Skin epidermis (tissue), 12 donors: ENCODE data around the gene FBXW8.

Experiments
- H3K27ac ChIP-seq, 21 experiments: fragments of 200-600 bp; sonication (generic) in 11 of 21; one replicate each; pipeline ENCODE4 v1.5.0; 2020; ENCODE audit warnings: mild to moderate bottlenecking in 3 of 21, inconsistent platforms in 2 of 21, moderate library complexity in 2 of 21
- H3K4me3 ChIP-seq, 7 experiments: fragments of 200-600 bp; sonication (generic) in 2 of 7; one replicate each; pipeline ENCODE4 v1.5.0; 2020; ENCODE audit warnings: inconsistent platforms in 2 of 7, mild to moderate bottlenecking in 2 of 7, moderate library complexity in 1 of 7

FBXW8 gene

GRCh38 chr12:116977465-116978380 is 67.0 kb downstream of the FBXW8 start:
- no peak overlapping the region for H3K4me3 ChIP-seq
- H3K27ac ChIP-seq, result no peak overlapping the region

DNA sequence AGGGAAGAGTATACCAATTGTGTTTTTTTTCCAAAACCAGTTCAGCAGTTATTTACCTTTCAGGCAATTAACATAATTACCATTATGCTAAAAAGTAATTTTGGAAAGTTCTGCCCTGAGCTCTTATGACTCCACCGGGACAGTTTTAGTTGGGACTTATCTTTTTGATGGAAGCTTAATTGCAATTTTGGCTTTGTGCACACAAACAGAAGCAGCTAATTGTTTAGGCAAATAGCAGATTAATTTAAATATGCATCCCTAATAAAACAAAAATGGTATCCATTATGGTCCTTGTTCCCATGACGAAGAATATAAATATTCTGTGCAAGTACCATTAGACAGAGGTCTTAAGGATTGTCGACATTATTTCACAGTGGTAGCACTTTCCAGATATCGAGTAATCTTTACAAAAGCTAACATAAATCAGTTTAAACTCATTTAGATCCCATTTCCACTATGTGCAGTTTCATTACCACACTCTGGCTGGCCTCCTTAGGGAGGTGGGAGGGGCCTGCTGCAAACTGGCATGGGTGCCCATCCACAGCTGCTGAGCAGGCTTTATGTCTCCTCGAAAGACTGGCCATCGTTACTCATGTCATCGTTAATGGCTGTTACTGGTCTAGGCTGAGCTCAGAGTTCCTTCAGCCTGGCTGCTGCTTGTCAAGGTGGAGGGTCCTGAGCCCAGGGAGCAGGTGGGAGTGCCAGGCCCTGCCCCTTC is 68.2 kb downstream of the FBXW8 start:
- no peak overlapping the region for H3K27ac ChIP-seq
- H3K4me3 ChIP-seq, result no peak overlapping the region

DNA sequence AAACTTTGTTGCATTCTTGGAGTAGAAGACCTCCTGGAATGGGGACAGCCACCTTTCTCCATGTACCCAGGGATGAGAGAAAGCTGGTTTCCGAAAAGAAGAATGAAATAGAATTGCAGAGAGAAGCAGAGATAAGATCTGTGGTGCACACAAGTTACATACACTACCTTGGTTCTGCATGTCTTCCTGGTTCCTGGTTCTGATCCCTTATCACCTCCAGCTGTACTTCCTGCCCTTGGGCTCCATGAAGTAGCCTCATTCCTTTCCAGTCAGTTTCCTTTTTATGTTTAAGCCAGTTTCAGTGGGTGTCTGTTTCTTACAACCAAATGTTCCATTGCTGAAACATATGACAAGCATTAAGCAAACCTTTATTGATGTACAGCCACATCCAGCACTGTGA is 69.3 kb downstream of the FBXW8 start:
- no peak overlapping the region for H3K27ac ChIP-seq
- no peak overlapping the region for H3K4me3 ChIP-seq

- Histone ChIP-seq H3K4me3 (no peak overlapping the region), H3K27ac (peak overlapping the region in 1 of 21 experiments; percentile 54)
Observed at GRCh38 chr12:116982791-116983411, 72.2 kb downstream of the FBXW8 start.

DNA sequence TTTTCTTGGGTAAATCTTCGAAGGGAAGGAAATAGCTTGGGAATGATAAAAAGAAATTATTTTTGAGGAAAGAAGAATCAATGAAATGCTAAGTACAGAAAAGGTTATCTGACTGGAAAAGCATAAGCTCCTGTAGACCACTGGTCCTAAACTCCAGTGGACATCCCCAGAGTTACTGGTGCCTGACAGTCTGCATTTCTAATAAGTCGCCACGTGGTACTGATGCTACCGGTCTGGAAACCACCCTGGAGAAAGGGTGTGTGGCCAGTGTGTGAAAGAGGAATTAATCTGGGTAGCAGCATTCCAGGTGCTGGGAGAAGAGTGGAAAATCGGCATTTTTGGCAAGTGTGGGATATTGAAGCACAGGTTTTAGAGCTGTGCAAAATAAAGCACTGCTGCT is 73.3 kb downstream of the FBXW8 start:
- Histone ChIP-seq H3K27ac (no peak overlapping the region), H3K4me3 (no peak overlapping the region)

DNA sequence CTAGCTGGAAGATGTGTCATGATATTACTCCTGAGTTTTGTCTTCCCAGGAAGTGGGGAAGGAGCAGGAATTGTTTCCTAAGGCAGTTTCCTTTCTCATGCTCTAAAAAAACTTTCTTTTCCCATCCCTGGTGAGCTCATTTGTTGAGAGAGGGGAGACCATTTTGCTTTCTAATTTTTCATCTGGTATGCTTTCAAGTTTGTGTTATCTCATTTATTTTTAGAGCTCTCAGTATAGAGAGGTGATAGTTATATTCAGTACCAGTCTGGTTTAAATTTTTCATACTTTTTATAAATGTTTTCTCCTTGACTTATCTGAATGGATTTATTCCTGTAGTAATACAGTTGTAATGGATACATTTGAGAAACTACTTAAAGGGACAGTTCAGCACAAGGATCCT is 79.6 kb downstream of the FBXW8 start:
- H3K27ac ChIP-seq, result no peak overlapping the region
- H3K4me3 ChIP-seq, result no peak overlapping the region

DNA sequence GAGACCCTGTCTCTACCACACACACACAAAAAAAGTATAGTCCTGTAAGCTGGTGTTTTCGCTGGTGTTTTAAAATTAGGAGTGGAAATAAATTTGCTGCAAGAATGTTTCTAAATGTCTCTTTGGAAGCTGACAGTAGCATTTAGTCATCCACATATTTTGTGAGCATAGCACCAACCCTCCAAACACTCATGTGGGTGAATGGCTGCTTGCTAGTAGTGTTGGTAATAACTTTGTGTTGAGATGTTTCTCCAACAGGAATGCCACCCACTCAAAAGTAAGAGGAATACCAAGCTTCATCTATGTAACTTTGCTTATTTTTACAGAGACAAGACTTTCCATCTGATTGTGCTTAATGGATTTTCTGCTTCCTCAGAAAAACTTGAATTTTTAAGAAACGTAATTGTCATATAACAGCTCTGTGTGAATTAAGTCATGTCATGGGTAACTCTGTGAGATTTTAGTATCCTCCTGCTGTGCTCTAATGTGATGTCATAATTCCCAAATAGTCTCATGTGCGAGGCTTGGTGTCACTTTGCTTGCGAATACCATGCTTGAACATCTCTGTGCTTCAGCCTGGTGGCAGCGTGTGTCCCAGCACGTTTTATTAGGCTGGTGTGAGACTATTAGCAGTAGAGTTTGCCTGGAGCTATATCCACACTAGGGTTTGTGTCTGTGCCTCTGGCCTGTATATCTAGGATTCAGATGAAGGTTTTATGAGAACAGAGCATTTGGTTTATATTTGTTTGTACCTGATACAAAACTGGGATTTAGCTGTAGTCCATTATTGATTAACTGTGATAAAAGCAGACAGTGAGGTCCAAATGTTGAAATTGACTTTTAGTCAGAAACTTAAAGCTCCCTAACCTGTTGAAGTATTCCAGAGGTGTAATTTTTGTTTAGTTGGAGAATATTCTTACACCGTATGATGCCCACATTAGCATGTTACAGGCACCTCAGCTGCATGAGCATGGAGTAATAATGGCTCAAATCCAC is 80.5 kb downstream of the FBXW8 start:
- H3K27ac ChIP-seq, result no peak overlapping the region
- H3K4me3 ChIP-seq, result no peak overlapping the region

DNA sequence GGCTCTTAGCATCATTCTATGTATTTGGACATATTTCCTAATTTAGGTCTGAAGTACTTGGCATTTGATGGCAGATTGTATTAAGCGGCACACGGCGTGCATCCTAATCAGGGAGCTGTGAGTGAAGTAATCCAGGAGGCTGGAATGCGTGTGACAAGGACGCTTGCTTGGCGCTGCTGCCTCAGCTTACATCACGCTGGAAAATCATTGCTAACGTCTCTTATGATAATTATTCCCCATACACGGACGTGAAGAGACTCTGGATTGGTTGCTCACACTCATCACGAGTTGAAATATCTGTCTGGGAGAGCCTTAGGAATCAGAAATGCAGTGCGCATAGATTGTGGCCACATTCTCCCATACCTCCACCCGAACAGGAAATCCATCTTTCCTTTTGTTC is 85.3 kb downstream of the FBXW8 start:
- Histone ChIP-seq H3K4me3 (no peak overlapping the region), H3K27ac (no peak overlapping the region)

DNA sequence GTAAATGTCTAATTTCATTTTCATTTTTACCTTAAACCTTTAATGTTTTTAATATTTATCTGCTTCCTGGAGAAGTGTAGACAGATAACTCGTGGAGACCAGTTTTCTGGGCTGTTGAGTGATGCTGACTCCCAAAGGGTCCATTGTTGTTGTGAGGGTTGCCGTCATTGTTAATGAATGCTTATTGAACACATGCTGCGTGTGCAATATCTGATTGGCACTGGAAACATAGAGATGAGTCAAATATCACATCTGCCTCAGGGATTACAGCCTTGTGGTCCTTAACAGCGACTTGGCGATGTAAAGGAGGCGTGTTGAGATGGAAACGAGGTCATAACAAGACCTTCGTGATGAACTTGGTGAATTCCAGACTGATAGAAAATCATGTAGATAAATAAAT is 85.9 kb downstream of the FBXW8 start:
- H3K27ac ChIP-seq, result no peak overlapping the region
- H3K4me3 ChIP-seq, result no peak overlapping the region

DNA sequence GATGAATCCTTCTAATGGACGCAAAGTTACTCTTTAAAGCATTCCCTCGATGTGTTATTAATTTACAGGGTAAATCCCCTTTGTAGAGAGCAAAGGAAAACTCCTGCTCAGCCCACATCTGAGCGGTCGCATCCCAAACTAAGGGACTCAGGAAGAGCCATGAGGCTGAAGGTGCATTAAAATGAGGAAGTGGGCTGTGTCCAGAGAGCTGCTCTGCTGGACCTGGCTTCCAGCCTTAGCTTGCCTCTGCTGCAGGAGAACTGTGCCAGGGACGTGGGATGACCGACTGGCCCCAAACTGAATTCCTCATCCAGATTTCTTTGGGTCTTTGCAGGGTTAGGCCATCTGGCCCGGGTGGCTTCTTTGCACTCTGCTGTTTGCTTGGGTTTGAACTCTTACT is 88.3 kb downstream of the FBXW8 start:
- H3K4me3 ChIP-seq, result no peak overlapping the region

GRCh38 chr12:117000316-117000715 is 89.6 kb downstream of the FBXW8 start:
- no peak overlapping the region for H3K27ac ChIP-seq
- no peak overlapping the region for H3K4me3 ChIP-seq

More for the DNA sequence above, 88.3 kb downstream of the FBXW8 start:
- H3K27ac ChIP-seq, result no peak overlapping the region

DNA sequence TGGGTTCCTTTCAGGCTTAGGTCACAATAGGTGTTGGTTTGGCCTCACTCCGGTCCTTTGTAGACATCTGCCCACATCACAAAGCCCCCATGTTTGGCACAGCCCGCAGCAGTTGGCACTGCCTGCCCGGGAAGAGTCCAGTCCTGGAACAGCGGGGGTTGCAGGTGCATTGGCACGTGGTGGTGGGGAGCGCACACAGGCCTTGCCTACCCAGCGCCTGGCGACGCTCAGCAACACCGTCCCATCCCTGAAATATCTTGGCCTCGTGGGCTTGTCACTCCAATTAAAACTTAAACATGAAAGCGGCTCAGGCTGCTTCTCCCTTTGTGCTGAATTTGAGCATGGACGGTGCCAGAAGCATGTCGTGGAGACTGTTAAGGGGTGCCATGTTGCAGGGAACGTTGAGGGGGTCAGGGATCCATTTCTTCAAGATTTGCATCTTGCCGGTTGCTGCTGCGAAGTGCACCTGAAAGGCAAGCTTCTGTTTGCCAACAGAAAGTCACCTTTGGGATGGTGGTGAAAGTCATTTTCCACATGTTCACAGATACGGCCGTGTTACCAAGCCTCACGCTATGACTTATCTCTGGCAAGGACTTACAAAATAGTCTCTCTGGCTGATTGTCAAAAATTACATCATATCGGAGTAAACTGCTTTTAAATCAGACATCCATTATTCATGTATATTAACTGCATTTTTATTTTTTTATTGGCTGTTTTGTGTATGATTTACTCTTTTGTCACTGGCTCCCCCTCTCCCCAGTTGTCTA is 91.5 kb downstream of the FBXW8 start:
- no peak overlapping the region for H3K27ac ChIP-seq
- no peak overlapping the region for H3K4me3 ChIP-seq

DNA sequence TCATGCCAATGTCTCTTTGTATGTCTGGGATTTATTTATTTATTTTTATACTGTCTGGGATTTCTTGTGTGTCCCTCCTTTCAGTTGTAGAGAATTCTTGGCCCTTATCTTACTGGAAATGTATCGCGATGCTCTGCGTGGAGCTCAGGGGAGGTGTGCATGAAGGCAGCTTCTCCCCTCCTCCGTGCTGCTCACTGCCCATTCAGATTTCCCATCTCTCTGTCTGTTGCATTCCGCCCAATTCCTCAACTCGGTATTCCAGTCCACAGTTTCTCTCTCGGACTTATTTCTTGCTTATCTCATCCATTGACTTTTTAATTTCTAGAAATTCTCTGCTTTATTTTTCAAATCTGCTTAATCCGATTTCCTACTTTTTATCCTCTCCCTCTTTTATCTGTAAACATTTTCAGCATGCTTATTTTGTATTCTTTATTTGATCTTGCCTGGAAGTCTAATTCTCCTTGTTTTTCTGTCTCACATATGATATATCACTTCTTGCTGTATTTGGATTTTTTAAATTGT is 93.2 kb downstream of the FBXW8 start:
- Histone ChIP-seq H3K27ac (no peak overlapping the region), H3K4me3 (no peak overlapping the region)

DNA sequence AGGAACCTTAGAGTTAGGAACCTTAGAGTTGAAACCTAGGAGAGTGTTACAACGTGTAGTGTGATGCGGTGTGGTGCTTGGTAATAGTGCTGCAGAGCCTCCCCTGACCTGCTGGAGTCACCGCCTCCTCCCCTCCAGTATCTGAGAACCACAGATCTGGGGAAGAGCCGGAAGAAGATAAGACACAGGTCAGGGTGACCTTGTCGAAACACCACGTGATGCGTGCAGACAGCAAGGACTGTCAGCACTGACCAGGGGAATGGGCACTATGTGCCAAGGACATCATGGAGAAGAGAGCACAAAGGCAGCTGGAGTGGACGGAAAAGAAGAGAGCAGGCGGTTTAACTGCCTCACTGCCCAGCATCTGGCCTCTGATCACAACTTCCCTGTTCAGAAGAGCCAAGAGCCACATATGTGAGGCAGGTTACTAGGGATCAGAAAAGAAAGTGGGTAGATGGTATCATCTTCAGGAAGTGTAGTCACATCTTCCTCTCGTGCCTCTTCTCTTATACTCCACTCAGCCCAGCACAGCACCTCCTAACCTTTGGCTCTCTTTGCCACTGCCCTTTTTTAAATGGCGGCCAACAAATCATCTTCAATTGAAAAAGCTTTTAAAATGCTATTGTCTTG is 94.8 kb downstream of the FBXW8 start:
- Histone ChIP-seq H3K27ac (no peak overlapping the region), H3K4me3 (no peak overlapping the region)

GRCh38 chr12:117006333-117006732 is 95.6 kb downstream of the FBXW8 start:
- H3K27ac ChIP-seq, result no peak overlapping the region
- no peak overlapping the region for H3K4me3 ChIP-seq

GRCh38 chr12:117007577-117007976 is 96.8 kb downstream of the FBXW8 start:
- Histone ChIP-seq H3K27ac (no peak overlapping the region), H3K4me3 (no peak overlapping the region)

GRCh38 chr12:117009759-117010158 is 99.0 kb downstream of the FBXW8 start:
- Histone ChIP-seq H3K4me3 (no peak overlapping the region), H3K27ac (no peak overlapping the region)
